8988T (cell line): ENCODE data around the gene FNDC5.

Experiments
- DNase-seq: peaks from one replicate; pipeline ENCODE4 v3.0.0; 2011

FNDC5 gene

GRCh38 chr1:32897082-32898049 lies 26.7 kb upstream of the FNDC5 start:
- DNase-seq, result no peak

- no peak for DNase-seq
These were observed 25.7 kb upstream of the FNDC5 start for GRCh38 chr1:32896451-32896850.

GRCh38 chr1:32895325-32896215 lies 24.9 kb upstream of the FNDC5 start:
- DNase-seq, result no peak

- no peak for DNase-seq
These were observed 24.0 kb upstream of the FNDC5 start for GRCh38 chr1:32894681-32895080.

- DNase-seq, result no peak
These were observed 23.4 kb upstream of the FNDC5 start for GRCh38 chr1:32894019-32894600.

- peak; percentile 69 for DNase-seq
These were observed 22.7 kb upstream of the FNDC5 start for GRCh38 chr1:32893198-32894018.

- DNase-seq, result peak; percentile 80
These were observed 21.9 kb upstream of the FNDC5 start for GRCh38 chr1:32892368-32893197.

GRCh38 chr1:32891630-32892029 lies 20.9 kb upstream of the FNDC5 start:
- no peak for DNase-seq

GRCh38 chr1:32891241-32891570 lies 20.5 kb upstream of the FNDC5 start:
- no peak for DNase-seq

GRCh38 chr1:32890516-32891240 lies 20.0 kb upstream of the FNDC5 start:
- DNase-seq, result no peak

GRCh38 chr1:32889731-32890278 lies 19.1 kb upstream of the FNDC5 start:
- DNase-seq, result no peak

- DNase-seq, result no peak
These were observed 18.1 kb upstream of the FNDC5 start for GRCh38 chr1:32888677-32889420.

- no peak for DNase-seq
These were observed 17.4 kb upstream of the FNDC5 start for GRCh38 chr1:32888134-32888533.

- no peak for DNase-seq
These were observed 16.9 kb upstream of the FNDC5 start for GRCh38 chr1:32887623-32888022.

GRCh38 chr1:32886828-32887414 lies 16.2 kb upstream of the FNDC5 start:
- no peak for DNase-seq

- peak; percentile 60 for DNase-seq
These were observed 15.5 kb upstream of the FNDC5 start, which contains the start of gene HPCA for GRCh38 chr1:32886004-32886827. Gene HPCA (plus strand): TSS chr1:32886491. CDS start chr1:32888899, 2,408 bp downstream.

GRCh38 chr1:32885676-32886003 lies 14.9 kb upstream of the FNDC5 start:
- no peak for DNase-seq

- no peak for DNase-seq
These were observed 14.0 kb upstream of the FNDC5 start for GRCh38 chr1:32884726-32885125.

GRCh38 chr1:32884032-32884372 lies 13.3 kb upstream of the FNDC5 start:
- DNase-seq, result no peak
